AG09309 (cell line): Measurements from ENCODE around the gene UST.

ENCODE experiments used
- DNase-seq: peaks from one replicate; pipeline ENCODE4 v3.0.0-alpha.2; 2010; ENCODE audit warnings: low read depth
- H3K4me3 ChIP-seq: 2 replicates; pipeline ENCODE4 v1.5.1; 2011; ENCODE audit warnings: mild to moderate bottlenecking, low read depth, low read length, moderate library complexity; ENCODE audit not compliant: control insufficient read depth
- CTCF ChIP-seq: IDR thresholded peaks from 2 replicates; pipeline ENCODE4 v1.5.1; 2011; ENCODE audit warnings: mild to moderate bottlenecking, low read depth, low read length, inconsistent platforms; ENCODE audit not compliant: insufficient read depth, control insufficient read depth; ENCODE audit errors: missing control alignments

The UST gene

GRCh38 chr6:149052350-149053106, 305.7 kb downstream of the UST start:
- no peak overlapping the region for H3K4me3 ChIP-seq
- no peak for TF ChIP-seq CTCF
- DNase-seq, result no peak

GRCh38 chr6:149053848-149054558, 307.2 kb downstream of the UST start:
- no peak overlapping the region for H3K4me3 ChIP-seq
- DNase-seq, result no peak
- TF ChIP-seq CTCF, result no peak

GRCh38 chr6:149054559-149055194, 307.8 kb downstream of the UST start:
- TF ChIP-seq CTCF, result no peak
- no peak overlapping the region for H3K4me3 ChIP-seq
- no peak for DNase-seq

GRCh38 chr6:149055195-149055899, 308.5 kb downstream of the UST start:
- no peak for TF ChIP-seq CTCF
- no peak for DNase-seq
- no peak overlapping the region for H3K4me3 ChIP-seq

- no peak overlapping the region for H3K4me3 ChIP-seq
- DNase-seq, result no peak
- no peak for TF ChIP-seq CTCF
Measured at GRCh38 chr6:149056777-149057463, 310.1 kb downstream of the UST start.

- DNase-seq, result no peak
- H3K4me3 ChIP-seq, result no peak overlapping the region
- TF ChIP-seq CTCF, result no peak
Measured at GRCh38 chr6:149057464-149057840, 310.6 kb downstream of the UST start.
